Measurements from ENCODE around the gene SHOC2. TPM values are rescaled to one million over a fixed set of nuclear protein-coding genes. Genes with fewer than 3 reads are reported as not detected.

SHOC2 gene
- total and polyA plus RNA-seq, 2 donors from 2014 or later = 18.0 to 66.8 TPM

- DNase-seq = no peak
- H3K9ac ChIP-seq (ENCODE audit: low read length in 3 of 3) = no peak overlapping the region
- peaks cover 0 to 4% (median under 1%) of the 10 kb centered on the region in 3 donors for H3K4me1 ChIP-seq (ENCODE audit: control insufficient read depth in 2 of 3, insufficient read depth in 2 of 3, low read depth in 1 of 3, low read length in 3 of 3)
- H3K9me3 ChIP-seq (ENCODE audit: control insufficient read depth in 2 of 3, insufficient read depth in 1 of 3, low read length in 3 of 3) = no peaks in the 10 kb centered on the region
- H3K36me3 ChIP-seq (ENCODE audit: control insufficient read depth in 2 of 3, insufficient read depth in 3 of 3, low read length in 3 of 3) = peaks cover 2 to 8% (median 4%) of the 10 kb centered on the region in 3 donors
- no peak for TF ChIP-seq CTCF (IDR thresholded peaks at IDR 0.05; ENCODE audit: borderline replicate concordance, extremely low read depth, insufficient read depth)
- intact Hi-C loops (cut with DNase I) = no loop called here
- no peak overlapping the region for H3K27ac ChIP-seq (ENCODE audit: low read depth in 2 of 2, low read length in 2 of 2)
- no peak for FAIRE-seq
- no peak overlapping the region for H3K4me3 ChIP-seq (ENCODE audit: low read length in 3 of 3)
- H3K27me3 ChIP-seq (ENCODE audit: control insufficient read depth, insufficient read depth, low read length) = no peaks in the 10 kb centered on the region
These were observed 43.4 kb upstream of the SHOC2 start for GRCh38 chr10:110876000-110876399.

GRCh38 chr10:110876788-110877187 is 42.6 kb upstream of the SHOC2 start:
- H3K4me3 ChIP-seq (ENCODE audit: low read length in 3 of 3) = no peak overlapping the region
- H3K27ac ChIP-seq (ENCODE audit: low read depth in 2 of 2, low read length in 2 of 2) = no peak overlapping the region
- TF ChIP-seq CTCF (IDR thresholded peaks at IDR 0.05; ENCODE audit: borderline replicate concordance, extremely low read depth, insufficient read depth) = no peak
- H3K4me1 ChIP-seq (ENCODE audit: control insufficient read depth in 2 of 3, insufficient read depth in 2 of 3, low read depth in 1 of 3, low read length in 3 of 3) = no peaks in the 10 kb centered on the region
- intact Hi-C loops (cut with DNase I) = no loop called here
- DNase-seq (no peak), FAIRE-seq (peak; percentile 66)
- H3K9ac ChIP-seq (ENCODE audit: low read length in 3 of 3) = no peak overlapping the region
- no peaks in the 10 kb centered on the region for H3K9me3 ChIP-seq (ENCODE audit: control insufficient read depth in 2 of 3, insufficient read depth in 1 of 3, low read length in 3 of 3)
- no peaks in the 10 kb centered on the region for H3K27me3 ChIP-seq (ENCODE audit: control insufficient read depth, insufficient read depth, low read length)
- peaks cover 2 to 8% (median 7%) of the 10 kb centered on the region in 3 donors for H3K36me3 ChIP-seq (ENCODE audit: control insufficient read depth in 2 of 3, insufficient read depth in 3 of 3, low read length in 3 of 3)

GRCh38 chr10:110880012-110880411 is 39.4 kb upstream of the SHOC2 start:
- no peak for TF ChIP-seq CTCF (IDR thresholded peaks at IDR 0.05; ENCODE audit: borderline replicate concordance, extremely low read depth, insufficient read depth)
- Histone ChIP-seq H3K4me1 (ENCODE audit: control insufficient read depth in 2 of 3, insufficient read depth in 2 of 3, low read depth in 1 of 3, low read length in 3 of 3) (no peaks in the 10 kb centered on the region), H3K9ac (ENCODE audit: low read length in 3 of 3) (no peak overlapping the region), H3K9me3 (ENCODE audit: control insufficient read depth in 2 of 3, insufficient read depth in 1 of 3, low read length in 3 of 3) (no peaks in the 10 kb centered on the region), H3K4me3 (ENCODE audit: low read length in 3 of 3) (no peak overlapping the region), H3K36me3 (ENCODE audit: control insufficient read depth in 2 of 3, insufficient read depth in 3 of 3, low read length in 3 of 3) (peaks cover 4 to 16% (median 11%) of the 10 kb centered on the region in 3 donors), H3K27ac (ENCODE audit: low read depth in 2 of 2, low read length in 2 of 2) (no peak overlapping the region), H3K27me3 (ENCODE audit: control insufficient read depth, insufficient read depth, low read length) (no peaks in the 10 kb centered on the region)
- intact Hi-C loops (cut with DNase I) = no loop called here
- FAIRE-seq = no peak
- no peak for DNase-seq

GRCh38 chr10:110881247-110881646 is 38.2 kb upstream of the SHOC2 start:
- Histone ChIP-seq H3K4me3 (ENCODE audit: low read length in 3 of 3) (no peak overlapping the region), H3K9ac (ENCODE audit: low read length in 3 of 3) (no peak overlapping the region), H3K4me1 (ENCODE audit: control insufficient read depth in 2 of 3, insufficient read depth in 2 of 3, low read depth in 1 of 3, low read length in 3 of 3) (no peaks in the 10 kb centered on the region), H3K27me3 (ENCODE audit: control insufficient read depth, insufficient read depth, low read length) (no peaks in the 10 kb centered on the region), H3K9me3 (ENCODE audit: control insufficient read depth in 2 of 3, insufficient read depth in 1 of 3, low read length in 3 of 3) (no peaks in the 10 kb centered on the region), H3K36me3 (ENCODE audit: control insufficient read depth in 2 of 3, insufficient read depth in 3 of 3, low read length in 3 of 3) (peaks cover 4 to 16% (median 13%) of the 10 kb centered on the region in 3 donors), H3K27ac (ENCODE audit: low read depth in 2 of 2, low read length in 2 of 2) (no peak overlapping the region)
- intact Hi-C loops (cut with DNase I) = no loop called here
- TF ChIP-seq CTCF (IDR thresholded peaks at IDR 0.05; ENCODE audit: borderline replicate concordance, extremely low read depth, insufficient read depth) = no peak
- FAIRE-seq (no peak), DNase-seq (no peak)

All from kidney (tissue), 14 donors.